ENCODE results near the gene FAM163A. TPM values are rescaled to one million over a fixed set of nuclear protein-coding genes. Genes with fewer than 3 reads are reported as not detected.

The FAM163A gene
- total RNA-seq, 1 donor from 2014 or later: not detected

DNA sequence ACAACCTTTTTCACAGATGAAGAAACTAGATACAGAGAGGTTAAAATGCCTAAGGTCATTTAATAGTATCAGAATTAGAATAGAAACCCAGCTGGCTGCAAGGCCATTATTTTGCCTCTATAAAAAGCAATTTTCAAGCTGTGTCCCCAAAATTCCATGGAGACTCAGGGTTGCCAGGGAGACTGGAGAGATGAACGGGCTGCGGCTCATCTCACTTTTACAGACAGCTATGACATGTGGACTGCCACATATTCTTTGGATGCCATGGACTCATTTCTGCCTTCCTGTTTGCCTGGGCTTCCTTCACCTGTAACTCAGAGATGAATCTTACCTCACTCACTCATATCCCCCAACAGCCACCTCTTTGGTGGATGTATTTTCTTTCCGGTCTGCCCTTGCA is 117.6 kb downstream of the FAM163A start:
- TF ChIP-seq, protein P1, sequence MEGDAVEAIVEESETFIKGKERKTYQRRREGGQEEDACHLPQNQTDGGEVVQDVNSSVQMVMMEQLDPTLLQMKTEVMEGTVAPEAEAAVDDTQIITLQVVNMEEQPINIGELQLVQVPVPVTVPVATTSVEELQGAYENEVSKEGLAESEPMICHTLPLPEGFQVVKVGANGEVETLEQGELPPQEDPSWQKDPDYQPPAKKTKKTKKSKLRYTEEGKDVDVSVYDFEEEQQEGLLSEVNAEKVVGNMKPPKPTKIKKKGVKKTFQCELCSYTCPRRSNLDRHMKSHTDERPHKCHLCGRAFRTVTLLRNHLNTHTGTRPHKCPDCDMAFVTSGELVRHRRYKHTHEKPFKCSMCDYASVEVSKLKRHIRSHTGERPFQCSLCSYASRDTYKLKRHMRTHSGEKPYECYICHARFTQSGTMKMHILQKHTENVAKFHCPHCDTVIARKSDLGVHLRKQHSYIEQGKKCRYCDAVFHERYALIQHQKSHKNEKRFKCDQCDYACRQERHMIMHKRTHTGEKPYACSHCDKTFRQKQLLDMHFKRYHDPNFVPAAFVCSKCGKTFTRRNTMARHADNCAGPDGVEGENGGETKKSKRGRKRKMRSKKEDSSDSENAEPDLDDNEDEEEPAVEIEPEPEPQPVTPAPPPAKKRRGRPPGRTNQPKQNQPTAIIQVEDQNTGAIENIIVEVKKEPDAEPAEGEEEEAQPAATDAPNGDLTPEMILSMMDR (conservative IDR thresholded peaks at IDR 0.05; ENCODE audit: low read depth, low read length): no peak
- H3K4me3 ChIP-seq (ENCODE audit: low read depth, low read length): no peak overlapping the region
- DNase-seq (ENCODE audit: low read depth): no peak

DNA sequence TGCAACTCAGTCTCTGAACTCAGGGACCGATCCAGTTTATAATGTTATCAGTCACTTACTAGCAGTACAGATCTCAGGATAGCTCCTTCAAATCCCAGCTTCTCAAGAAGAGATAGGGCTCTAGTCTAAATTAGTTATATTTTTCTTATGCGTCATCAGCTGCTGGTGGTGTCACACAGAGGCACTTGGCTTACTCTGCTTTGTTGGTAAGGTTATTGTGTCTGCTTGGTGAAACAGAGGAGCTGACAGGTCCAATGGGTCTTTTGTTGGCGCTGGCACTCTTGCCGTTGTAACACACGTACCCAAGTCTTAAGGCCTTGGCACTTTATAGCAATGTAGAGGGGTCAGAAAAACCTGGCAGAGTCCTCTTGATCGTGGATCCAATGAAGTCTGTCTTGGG is 122.3 kb downstream of the FAM163A start:
- DNase-seq (ENCODE audit: low read depth): no peak
- H3K4me3 ChIP-seq (ENCODE audit: low read depth, low read length): no peak overlapping the region
- TF ChIP-seq, protein P1 (conservative IDR thresholded peaks at IDR 0.05; ENCODE audit: low read depth, low read length): no peak

Other genes with a start within 250 kb of the FAM163A start
- gene NPHS2, start 167.3 kb upstream of the FAM163A start, total RNA-seq: not detected in 2 replicates
- gene TDRD5, start 151.5 kb upstream of the FAM163A start, total RNA-seq: 0.06 and 0.43 TPM in 2 replicates
- gene TOR1AIP2, start 134.5 kb downstream of the FAM163A start, total RNA-seq: 47.7 and 57.4 TPM in 2 replicates
- gene TOR1AIP1, start 139.0 kb downstream of the FAM163A start, total RNA-seq: 35.3 and 50.5 TPM in 2 replicates
- gene CEP350, start 211.5 kb downstream of the FAM163A start, total RNA-seq: 15.8 and 26.4 TPM in 2 replicates